NOMO-1 (cell line): ENCODE data around the gene LHX4.
A peak's percentile ranks its signal among the peaks of the same experiment; 100 is the strongest.

Experiments
- DNase-seq, 2 experiments: peaks; one replicate each; lab custom pipeline; 2025; ENCODE audit not compliant: unreplicated experiment in 2 of 2; lab: John Stamatoyannopoulos, UW

The LHX4 gene

DNA sequence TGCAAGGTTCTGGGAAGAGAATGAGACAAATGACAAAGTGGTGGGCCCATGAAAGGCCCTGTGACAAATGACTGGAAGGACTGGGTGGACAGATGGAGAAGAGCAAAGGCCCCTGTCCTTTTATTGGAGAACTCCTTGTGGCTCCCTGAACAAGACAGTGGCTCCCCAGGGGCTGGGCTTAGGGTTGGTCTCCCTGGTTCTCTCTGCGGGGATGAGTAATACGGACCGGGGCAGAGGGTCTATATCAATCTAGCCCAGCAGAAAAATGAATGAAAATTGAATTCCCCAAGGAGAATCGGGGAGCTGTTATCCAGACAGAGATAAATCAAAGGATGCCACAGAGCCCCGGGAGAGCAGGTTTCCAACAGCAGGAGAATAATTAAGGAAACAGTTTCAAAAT lies 5.2 kb upstream of the LHX4 start:
- no peak for DNase-seq

GRCh38 chr1:180225403-180225802 lies 4.7 kb upstream of the LHX4 start:
- DNase-seq: no peak

GRCh38 chr1:180227861-180228647 lies 2.0 kb upstream of the LHX4 start:
- peak in 1 of 2 experiments; percentile 12 for DNase-seq

DNA sequence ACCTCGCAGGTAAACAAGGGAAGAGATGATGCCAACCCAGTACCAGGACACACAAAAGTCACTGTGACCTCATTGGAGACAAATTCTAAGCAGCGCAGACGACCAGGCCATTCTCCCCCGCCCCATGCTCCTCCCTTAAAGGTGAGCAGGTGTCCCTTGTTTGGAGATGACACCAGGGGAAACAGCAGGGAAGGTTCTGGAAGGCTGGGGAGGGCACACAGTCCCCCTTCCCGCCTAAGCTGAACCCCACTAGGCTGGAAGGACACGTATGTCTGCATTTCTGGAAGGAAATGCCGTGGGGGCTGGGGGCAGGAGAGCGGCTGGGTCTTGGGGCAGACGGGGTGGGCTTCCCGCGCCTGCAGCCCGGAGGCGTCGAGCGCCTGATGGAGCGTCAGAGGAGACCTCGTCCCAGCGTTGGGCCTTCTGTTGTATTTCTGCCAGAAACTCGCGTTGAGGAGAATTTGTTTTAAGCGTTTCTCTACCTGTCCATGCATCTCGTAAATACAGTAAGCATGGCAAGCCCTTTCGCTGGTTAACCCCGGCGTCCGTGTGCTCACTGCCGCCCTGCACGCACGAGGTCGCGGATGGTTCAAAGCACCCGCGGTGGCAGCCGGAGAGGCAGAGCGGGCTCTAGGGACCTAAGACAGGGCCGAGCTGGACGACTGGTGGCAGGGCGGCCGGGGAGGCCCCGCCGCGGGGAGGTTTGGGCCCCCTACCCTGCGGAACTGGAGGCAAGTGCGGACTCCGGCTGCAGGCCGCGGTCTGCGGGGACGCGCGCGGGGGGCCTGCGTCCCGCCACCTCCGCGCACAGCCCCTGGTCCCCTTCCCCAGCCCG lies 1.2 kb upstream of the LHX4 start:
- peak in 1 of 2 experiments; percentile 12 for DNase-seq

GRCh38 chr1:180230416-180230790 lies 339 bp downstream of the LHX4 start:
- no peak for DNase-seq

DNA sequence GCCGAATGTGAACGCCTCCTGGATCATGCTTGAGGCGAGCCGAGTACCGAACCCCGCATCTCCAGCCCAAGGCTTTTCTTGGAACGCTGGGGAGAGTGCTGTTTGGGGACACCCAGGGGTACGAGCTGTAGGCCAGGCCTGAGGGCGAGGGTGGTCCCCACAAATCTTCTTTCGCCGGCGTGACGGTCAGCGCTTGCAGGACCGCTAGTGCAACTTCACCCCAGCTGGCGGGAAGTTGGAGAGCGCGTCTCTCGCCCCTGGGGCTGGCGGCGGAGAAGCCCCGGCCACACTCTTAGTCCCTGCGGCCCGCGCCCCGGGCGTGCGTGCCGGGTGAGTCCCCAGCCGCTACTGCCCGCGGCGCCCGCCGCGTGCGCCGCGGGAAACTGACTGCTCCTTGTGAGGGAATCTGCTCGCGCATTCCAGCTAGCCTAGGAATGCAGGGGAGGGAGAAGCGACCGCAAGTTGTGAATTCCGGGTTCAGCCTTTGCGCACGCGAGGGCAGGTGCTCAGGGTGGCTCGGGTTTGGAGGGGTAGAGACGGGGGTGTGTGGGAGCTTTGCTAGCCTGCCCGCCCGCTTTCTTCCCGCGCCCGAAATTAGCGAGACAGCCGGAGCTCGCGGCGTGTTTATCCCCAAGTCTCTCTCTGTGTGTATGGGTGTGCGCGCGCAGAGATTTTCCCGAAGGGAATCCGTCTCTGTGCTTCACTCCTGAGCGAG lies 884 bp downstream of the LHX4 start:
- DNase-seq: peak in 1 of 2 experiments; percentile 7

DNA sequence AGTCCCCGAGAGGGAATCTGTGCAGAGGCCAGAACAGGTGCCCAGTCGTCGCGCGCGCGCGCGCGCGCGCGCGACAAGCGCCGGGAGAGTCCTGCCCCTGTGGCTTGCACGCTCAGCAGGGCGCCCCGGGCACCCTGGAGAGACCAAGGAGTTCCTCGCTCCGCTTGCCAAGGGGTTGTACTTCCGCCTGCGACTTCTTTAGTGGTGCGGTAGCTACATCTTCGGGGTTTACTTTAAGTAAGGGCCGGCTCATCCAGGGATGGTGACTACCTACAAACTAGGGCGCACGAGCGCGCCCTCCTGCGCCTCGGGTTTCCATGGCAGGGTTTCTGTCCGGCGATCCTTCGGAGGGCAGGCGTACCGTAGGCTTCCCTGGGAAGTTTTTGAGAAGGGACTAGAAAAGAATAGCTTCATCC lies 1.4 kb downstream of the LHX4 start:
- DNase-seq: peak; percentile 60 to 65

- DNase-seq: no peak
Observed at GRCh38 chr1:180231936-180232335, 1.9 kb downstream of the LHX4 start.

DNA sequence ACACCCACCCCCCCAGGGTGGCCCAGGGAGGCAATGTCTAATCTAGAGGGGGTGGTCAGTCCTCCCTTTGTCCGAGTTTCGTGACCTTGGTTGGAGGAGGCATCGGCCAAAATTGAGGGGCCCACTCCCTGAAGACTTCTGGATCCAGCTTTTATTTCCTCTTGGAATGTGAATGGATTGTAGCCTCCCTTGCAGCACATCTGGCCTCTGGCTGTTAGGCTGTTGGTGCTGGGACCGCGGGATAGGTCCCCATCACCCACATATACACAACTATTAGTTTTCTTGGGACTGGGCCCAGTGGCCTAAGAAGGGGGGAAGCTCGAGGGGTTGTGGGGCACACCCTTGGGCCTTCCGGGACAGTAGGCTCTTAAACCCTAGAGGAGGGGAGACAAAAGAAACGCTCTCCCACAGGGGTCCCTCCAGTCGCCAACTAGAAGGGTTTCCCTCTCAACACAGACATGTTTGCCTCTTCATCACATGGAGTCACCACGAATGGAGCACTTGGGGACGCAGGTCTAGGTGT lies 2.5 kb downstream of the LHX4 start:
- DNase-seq: no peak

DNA sequence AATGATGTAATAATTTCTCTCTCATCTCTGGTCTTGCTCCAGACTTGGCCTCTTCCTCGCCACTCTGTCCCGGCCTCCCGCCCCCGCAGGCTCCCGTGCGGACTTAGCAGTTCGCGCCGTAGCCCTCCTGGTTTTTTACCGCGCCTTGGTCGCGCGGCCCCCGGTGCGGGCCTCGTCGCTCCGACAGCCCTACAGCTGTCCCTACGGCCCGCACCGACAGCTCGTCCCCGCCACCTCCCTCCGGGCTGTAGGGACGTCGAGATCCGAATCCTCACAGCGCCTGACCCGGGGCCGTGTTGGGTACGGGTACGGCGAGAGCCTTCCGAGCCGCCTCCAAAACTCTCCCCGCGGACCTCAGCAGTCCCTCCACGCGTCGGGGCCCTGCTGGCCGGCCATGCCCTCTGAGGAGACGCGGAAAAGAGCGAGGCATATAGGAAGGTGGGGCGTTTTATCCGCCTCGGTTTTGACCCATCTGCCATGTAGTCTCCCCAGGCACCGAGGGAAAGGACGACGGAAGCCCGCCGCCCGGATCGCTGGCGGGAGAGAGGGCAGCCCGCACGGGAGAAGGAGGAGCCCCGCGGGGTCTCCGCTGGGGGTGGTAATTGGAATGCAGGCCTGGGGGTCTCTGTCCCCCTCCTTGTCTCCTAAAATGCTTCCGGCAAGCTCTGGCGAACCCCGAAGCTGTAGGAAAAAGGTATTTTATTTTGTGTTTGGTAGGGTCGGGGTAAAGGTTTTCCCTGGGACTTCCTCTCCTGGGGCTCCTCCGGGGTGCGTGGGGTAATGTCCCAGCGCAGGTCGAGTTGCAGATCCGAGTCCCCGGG lies 3.3 kb downstream of the LHX4 start:
- DNase-seq: no peak

- no peak for DNase-seq
Observed at GRCh38 chr1:180234369-180235076, 4.5 kb downstream of the LHX4 start.

DNA sequence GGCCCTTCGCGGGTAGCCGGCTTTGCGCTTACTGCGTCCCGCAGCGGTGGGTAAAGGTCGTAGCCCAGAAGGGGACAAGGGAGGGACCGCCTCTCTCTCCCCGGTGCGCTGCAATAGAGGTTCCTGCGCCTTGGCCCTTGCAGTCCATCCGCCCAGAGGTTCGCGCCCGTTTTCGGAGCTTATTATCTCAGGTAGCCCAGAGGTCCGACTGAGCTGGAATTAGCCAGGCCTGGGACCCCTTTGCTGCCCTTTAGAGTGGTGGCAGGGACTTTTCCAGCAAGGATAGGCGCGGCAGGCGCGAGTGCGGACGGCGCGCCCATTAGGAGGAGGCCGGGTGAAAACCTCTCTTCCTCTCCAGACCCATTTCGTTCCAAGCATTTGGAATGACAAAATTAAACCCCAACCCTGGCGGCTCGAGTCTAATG lies 5.0 kb downstream of the LHX4 start:
- no peak for DNase-seq

GRCh38 chr1:180235502-180236239 lies 5.6 kb downstream of the LHX4 start:
- DNase-seq: no peak

GRCh38 chr1:180236698-180237509 lies 6.8 kb downstream of the LHX4 start:
- DNase-seq: no peak

GRCh38 chr1:180237869-180238476 lies 7.9 kb downstream of the LHX4 start:
- no peak for DNase-seq

- DNase-seq: no peak
Observed at GRCh38 chr1:180238675-180239074, 8.6 kb downstream of the LHX4 start.
